ENCODE data around the gene RXRA.

GRCh38 chr9:134286471-134287245, 39.6 kb upstream of the RXRA start:
- no peak for TF ChIP-seq CTCF (IDR thresholded peaks at IDR 0.05)
- no peak for TF ChIP-seq POLR2A (IDR thresholded peaks at IDR 0.05)

Data from thyroid gland (tissue), 4 donors.